Naive thymus-derived CD4-positive, alpha-beta T cell (primary cell): ENCODE results near the gene NKD1. TPM values are rescaled to one million over a fixed set of nuclear protein-coding genes. Genes with fewer than 3 reads are reported as not detected.
A peak's percentile ranks its signal among the peaks of the same experiment; 100 is the strongest.

Experiments used
- ATAC-seq: fragments of 150-1000 bp; cut with Tn5 transposase; 2 replicates; pipeline ENCODE4 v1.10.0; 2021; ENCODE audit warnings: mild to moderate bottlenecking, moderate library complexity
- CTCF ChIA-PET: fragments of 350-600 bp; sonication (Branson Sonifier 250); formaldehyde crosslinking; loops from one replicate; lab custom pipeline; 2021; ENCODE audit warnings: antibody characterized with exemption; lab: Charles Lee
- POLR2A ChIA-PET: fragments of 350-600 bp; sonication (Branson Sonifier 250); formaldehyde crosslinking; loops from one replicate; lab custom pipeline; 2021; ENCODE audit warnings: antibody characterized with exemption, inconsistent platforms; lab: Charles Lee
- DNase-seq, 9 donors: peaks; one replicate each; pipeline versions ENCODE4 v3.0.0 to v3.0.0-alpha.2; 2020 to 2022; ENCODE audit warnings: mixed read lengths in 1 of 9
- H3K27ac ChIP-seq: one replicate; pipeline ENCODE4 v1.7.0; 2013; ENCODE audit warnings: mild to moderate bottlenecking, low read depth, low read length, moderate library complexity
- H3K27me3 ChIP-seq, 2 donors: one replicate each; pipeline ENCODE4 v1.7.0; 2013; ENCODE audit warnings: low read length in 2 of 2, mild to moderate bottlenecking in 2 of 2, moderate library complexity in 2 of 2; ENCODE audit not compliant: control insufficient read depth in 2 of 2, insufficient read depth in 2 of 2
- H3K36me3 ChIP-seq, 3 experiments: 1 replicate in 2 of 3; 2 replicates in 1 of 3; pipeline ENCODE4 v1.7.0; 2013; ENCODE audit warnings: low read length in 3 of 3, mild to moderate bottlenecking in 3 of 3, moderate library complexity in 1 of 3; ENCODE audit not compliant: insufficient read depth in 3 of 3, control insufficient read depth in 2 of 3
- H3K4me1 ChIP-seq, 2 donors: one replicate each; pipeline ENCODE4 v1.7.0; 2013; ENCODE audit warnings: low read length in 2 of 2, mild to moderate bottlenecking in 2 of 2, moderate library complexity in 1 of 2; ENCODE audit not compliant: control insufficient read depth in 2 of 2, insufficient read depth in 2 of 2
- H3K4me3 ChIP-seq: 2 replicates; pipeline ENCODE4 v1.7.0; 2013; ENCODE audit warnings: mild to moderate bottlenecking, low read length
- H3K9me3 ChIP-seq, 3 experiments: 1 replicate in 2 of 3; 2 replicates in 1 of 3; pipeline ENCODE4 v1.7.0; 2013; ENCODE audit warnings: low read length in 3 of 3; ENCODE audit not compliant: control insufficient read depth in 2 of 3
- H3K27ac Mint-ChIP-seq, 9 donors: one replicate each; pipeline ENCODE4 v1.8.0; 2020 to 2022; ENCODE audit warnings: mixed read lengths in 9 of 9, mild to moderate bottlenecking in 8 of 9, moderate library complexity in 5 of 9, inconsistent platforms in 2 of 9
- H3K27me3 Mint-ChIP-seq, 5 donors: one replicate each; pipeline ENCODE4 v1.8.0; 2021 to 2022; ENCODE audit warnings: mixed read lengths in 5 of 5, mild to moderate bottlenecking in 1 of 5
- H3K36me3 Mint-ChIP-seq, 5 donors: one replicate each; pipeline ENCODE4 v1.8.0; 2020 to 2022; ENCODE audit warnings: mixed read lengths in 5 of 5, mild to moderate bottlenecking in 3 of 5, inconsistent platforms in 1 of 5
- H3K4me1 Mint-ChIP-seq, 7 donors: one replicate each; pipeline ENCODE4 v1.8.0; 2020 to 2022; ENCODE audit warnings: mixed read lengths in 7 of 7, mild to moderate bottlenecking in 3 of 7, inconsistent platforms in 1 of 7
- H3K4me3 Mint-ChIP-seq, 10 donors: one replicate each; pipeline ENCODE4 v1.8.0; 2020 to 2022; ENCODE audit warnings: mild to moderate bottlenecking in 10 of 10, mixed read lengths in 10 of 10, moderate library complexity in 6 of 10, inconsistent platforms in 2 of 10
- H3K9me3 Mint-ChIP-seq, 11 donors: one replicate each; pipeline ENCODE4 v1.8.0; 2020 to 2022; ENCODE audit warnings: mixed read lengths in 11 of 11, mild to moderate bottlenecking in 4 of 11, inconsistent platforms in 1 of 11, moderate library complexity in 1 of 11
- intact Hi-C, 2 donors: fragments of 100-400 bp; cut with micrococcal nuclease; formaldehyde crosslinking; loops; one replicate each; pipeline ENCODE4 v1.15.1; 2023
- polyA plus RNA-seq, 2 donors: library from polyadenylated mRNA; unstranded; fragments of 300-500 nt; fragmentation: Illumina TruSeq; gene quantifications; one replicate each; pipeline ENCODE4 v1.2.3, GENCODE V29; 2021
- total RNA-seq, 6 experiments: library from RNA in 5 of 6; stranded (reverse) in 5 of 6; gene quantifications; 1 replicate in 5 of 6; 2 replicates in 1 of 6; pipeline ENCODE4 v1.2.3 and lab custom pipeline; 2021 to 2026

NKD1 gene
- total and polyA plus RNA-seq, 7 experiments from 2014 or later = 0.36 to 7.9 (median 5.0) TPM

DNA sequence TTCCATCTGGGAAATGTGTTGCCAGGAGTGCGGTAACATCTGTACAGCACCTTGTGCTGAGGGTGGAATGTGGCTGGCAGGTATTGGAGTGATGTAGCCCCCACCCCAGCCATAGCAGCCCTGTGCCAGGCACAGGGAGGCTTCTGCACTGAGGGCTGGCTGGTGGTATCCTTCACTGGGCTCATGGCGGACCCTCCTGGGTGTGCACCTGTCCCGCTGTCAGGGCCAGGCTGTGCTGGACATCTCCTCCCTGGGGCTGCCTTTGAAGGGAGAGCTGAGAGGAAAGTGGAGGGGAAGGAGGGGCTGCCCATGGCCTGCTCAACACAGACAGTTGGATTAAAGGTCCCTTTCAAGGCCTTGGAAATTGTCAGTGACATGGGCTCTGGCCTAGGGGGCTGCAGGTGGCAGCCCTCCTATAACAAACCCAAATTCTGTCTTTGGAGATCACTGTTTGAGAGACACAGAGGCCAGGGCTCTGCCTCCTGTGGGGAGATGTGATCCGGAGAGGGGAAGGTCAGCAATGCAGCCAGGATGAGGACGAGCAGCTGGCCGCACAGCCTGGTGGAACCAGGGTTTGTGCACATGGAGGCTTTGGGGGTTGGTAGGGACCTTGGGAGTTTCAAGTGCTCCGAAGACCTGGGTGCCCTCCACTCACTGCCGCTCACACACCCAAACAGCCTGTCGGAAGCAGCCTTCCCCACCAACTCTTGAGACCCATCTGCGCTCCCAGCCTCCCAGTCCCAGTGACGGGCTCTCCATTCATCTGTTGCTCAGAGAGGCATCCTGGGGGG is 22.8 kb downstream of the NKD1 start:
- CTCF ChIA-PET = interaction anchor here (0.7 kb wide), 1 partner anchor 580 kb away, joined by 3 read pairs; no protein-coding TSS in a partner anchor
- H3K9me3 Mint-ChIP-seq = no peaks in the 10 kb centered on the region
- Histone ChIP-seq H3K4me3 (no peak overlapping the region), H3K27me3 (no peaks in the 10 kb centered on the region), H3K9me3 (no peaks in the 10 kb centered on the region), H3K36me3 (peaks cover 0 to 29% (median 0%) of the 10 kb centered on the region in 3 experiments), H3K4me1 (no peaks in the 10 kb centered on the region), H3K27ac (no peak overlapping the region)
- peaks cover 0 to 42% (median 20%) of the 10 kb centered on the region in 7 donors for H3K4me1 Mint-ChIP-seq
- no peak for ATAC-seq
- H3K4me3 Mint-ChIP-seq = no peak overlapping the region
- POLR2A ChIA-PET = no interaction called here
- H3K36me3 Mint-ChIP-seq = peaks cover 0 to 39% (median 12%) of the 10 kb centered on the region in 5 donors
- H3K27ac Mint-ChIP-seq = peak overlapping the region in 1 of 9 donors; percentile 23
- no peak for DNase-seq
- H3K27me3 Mint-ChIP-seq = no peaks in the 10 kb centered on the region
- intact Hi-C loops = no loop called here

DNA sequence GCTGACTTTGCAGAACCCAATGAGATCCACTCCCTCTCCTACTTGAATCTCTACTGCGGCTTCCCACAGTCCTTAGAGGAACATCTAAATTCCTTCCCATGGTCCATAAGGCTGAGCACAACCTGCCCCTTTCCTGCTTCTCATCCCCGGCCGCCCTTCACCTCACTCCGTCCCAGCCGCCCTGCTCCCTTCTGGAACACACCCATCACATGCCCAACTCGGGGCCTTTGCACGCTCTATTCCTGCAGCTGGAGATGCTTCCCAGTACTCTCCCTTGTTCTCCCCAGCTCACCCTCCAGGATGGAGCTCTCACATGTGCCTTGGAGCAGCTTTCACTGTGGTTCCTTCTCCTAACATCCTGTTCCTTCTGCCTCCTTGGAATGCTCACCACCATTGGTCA is 23.6 kb downstream of the NKD1 start:
- intact Hi-C loops = no loop called here
- CTCF ChIA-PET = no interaction called here

DNA sequence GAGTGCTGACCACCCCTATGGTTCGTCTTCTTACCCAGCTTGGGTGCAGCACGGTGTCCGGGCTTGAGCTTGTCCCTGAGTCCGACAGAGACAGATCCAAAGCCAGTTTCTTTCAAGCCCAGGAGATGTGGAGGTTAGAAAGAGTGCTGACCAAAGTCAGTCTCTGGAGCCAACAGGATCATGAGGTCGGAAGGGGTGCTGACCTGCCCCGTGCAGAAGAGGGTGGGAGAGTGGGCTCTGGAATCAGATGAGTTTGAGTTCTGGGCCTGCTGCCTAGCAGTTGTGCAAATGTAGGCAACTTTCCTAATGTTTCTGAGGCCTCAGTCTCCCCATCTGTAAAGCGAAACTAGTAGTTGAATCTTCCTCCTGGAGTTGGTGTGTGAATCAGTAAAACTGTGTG is 24.5 kb downstream of the NKD1 start:
- Histone ChIP-seq H3K27me3 (no peaks in the 10 kb centered on the region), H3K36me3 (peaks cover 0 to 25% (median 0%) of the 10 kb centered on the region in 3 experiments), H3K9me3 (no peaks in the 10 kb centered on the region), H3K4me1 (no peaks in the 10 kb centered on the region), H3K27ac (no peak overlapping the region), H3K4me3 (no peak overlapping the region)
- Mint-ChIP-seq H3K27ac (peak overlapping the region in 2 of 9 donors; percentile 17 to 26), H3K36me3 (peaks cover 0 to 31% (median 14%) of the 10 kb centered on the region in 5 donors), H3K27me3 (no peaks in the 10 kb centered on the region), H3K9me3 (no peaks in the 10 kb centered on the region), H3K4me1 (peaks cover 0 to 40% (median 23%) of the 10 kb centered on the region in 7 donors), H3K4me3 (peak overlapping the region in 1 of 10 donors; percentile 16)
- no peak for ATAC-seq
- DNase-seq = no peak
- ChIA-PET POLR2A (interaction anchor here (1.4 kb wide), 1 partner anchor 22 kb away, joined by 4 read pairs; no protein-coding TSS in a partner anchor), CTCF (no interaction called here)
- intact Hi-C loops = no loop called here

More for the DNA sequence above, 23.6 kb downstream of the NKD1 start:
- H3K27ac Mint-ChIP-seq = peak overlapping the region in 3 of 9 donors; percentile 0 to 43 (median 23)
- H3K36me3 Mint-ChIP-seq = peaks cover 0 to 34% (median 12%) of the 10 kb centered on the region in 5 donors
- DNase-seq = no peak
- H3K4me3 Mint-ChIP-seq = no peak overlapping the region
- peaks cover 0 to 25% (median 0%) of the 10 kb centered on the region in 3 experiments for H3K36me3 ChIP-seq
- no peak for ATAC-seq
- no peak overlapping the region for H3K4me3 ChIP-seq
- H3K27me3 ChIP-seq = no peaks in the 10 kb centered on the region
- peaks cover 0 to 46% (median 20%) of the 10 kb centered on the region in 7 donors for H3K4me1 Mint-ChIP-seq
- H3K27ac ChIP-seq = no peak overlapping the region
- H3K27me3 Mint-ChIP-seq = no peaks in the 10 kb centered on the region
- POLR2A ChIA-PET = no interaction called here
- H3K9me3 Mint-ChIP-seq = no peaks in the 10 kb centered on the region
- H3K9me3 ChIP-seq = no peaks in the 10 kb centered on the region
- no peaks in the 10 kb centered on the region for H3K4me1 ChIP-seq

DNA sequence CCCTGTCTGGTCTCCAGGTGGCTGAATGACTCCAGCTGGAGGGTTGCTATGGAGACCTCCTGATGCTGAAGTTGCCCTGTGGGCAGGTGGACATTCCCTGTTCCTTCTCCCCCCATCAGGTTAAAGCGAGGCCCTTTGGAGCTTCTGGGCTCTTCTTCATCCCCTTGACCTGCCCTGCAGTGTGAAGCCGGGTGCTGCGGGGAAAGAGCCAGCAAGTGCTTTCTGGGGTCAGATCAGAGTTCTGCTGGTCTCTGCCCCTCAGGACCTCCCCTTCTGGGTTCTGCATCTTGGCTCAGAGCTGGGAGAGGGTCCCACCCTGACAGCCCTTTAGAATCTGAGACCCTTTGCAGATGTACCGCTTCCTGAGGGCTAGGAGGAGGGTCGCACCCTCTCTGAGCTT is 25.1 kb downstream of the NKD1 start:
- H3K36me3 Mint-ChIP-seq = peaks cover 0 to 33% (median 12%) of the 10 kb centered on the region in 5 donors
- H3K27me3 Mint-ChIP-seq = no peaks in the 10 kb centered on the region
- Histone ChIP-seq H3K27ac (no peak overlapping the region), H3K4me1 (no peaks in the 10 kb centered on the region), H3K36me3 (peaks cover 0 to 25% (median 0%) of the 10 kb centered on the region in 3 experiments), H3K9me3 (no peaks in the 10 kb centered on the region), H3K27me3 (no peaks in the 10 kb centered on the region), H3K4me3 (no peak overlapping the region)
- CTCF ChIA-PET = interaction anchor here (0.5 kb wide), 1 partner anchor 264 kb away, joined by 3 read pairs; no protein-coding TSS in a partner anchor
- H3K4me1 Mint-ChIP-seq = peaks cover 0 to 34% (median 18%) of the 10 kb centered on the region in 7 donors
- intact Hi-C loops = no loop called here
- DNase-seq = no peak
- no peaks in the 10 kb centered on the region for H3K9me3 Mint-ChIP-seq
- POLR2A ChIA-PET = interaction anchor here (1.4 kb wide), 1 partner anchor 22 kb away, joined by 4 read pairs; no protein-coding TSS in a partner anchor
- no peak for ATAC-seq
- peak overlapping the region in 4 of 9 donors; percentile 16 to 63 (median 56) for H3K27ac Mint-ChIP-seq
- no peak overlapping the region for H3K4me3 Mint-ChIP-seq

DNA sequence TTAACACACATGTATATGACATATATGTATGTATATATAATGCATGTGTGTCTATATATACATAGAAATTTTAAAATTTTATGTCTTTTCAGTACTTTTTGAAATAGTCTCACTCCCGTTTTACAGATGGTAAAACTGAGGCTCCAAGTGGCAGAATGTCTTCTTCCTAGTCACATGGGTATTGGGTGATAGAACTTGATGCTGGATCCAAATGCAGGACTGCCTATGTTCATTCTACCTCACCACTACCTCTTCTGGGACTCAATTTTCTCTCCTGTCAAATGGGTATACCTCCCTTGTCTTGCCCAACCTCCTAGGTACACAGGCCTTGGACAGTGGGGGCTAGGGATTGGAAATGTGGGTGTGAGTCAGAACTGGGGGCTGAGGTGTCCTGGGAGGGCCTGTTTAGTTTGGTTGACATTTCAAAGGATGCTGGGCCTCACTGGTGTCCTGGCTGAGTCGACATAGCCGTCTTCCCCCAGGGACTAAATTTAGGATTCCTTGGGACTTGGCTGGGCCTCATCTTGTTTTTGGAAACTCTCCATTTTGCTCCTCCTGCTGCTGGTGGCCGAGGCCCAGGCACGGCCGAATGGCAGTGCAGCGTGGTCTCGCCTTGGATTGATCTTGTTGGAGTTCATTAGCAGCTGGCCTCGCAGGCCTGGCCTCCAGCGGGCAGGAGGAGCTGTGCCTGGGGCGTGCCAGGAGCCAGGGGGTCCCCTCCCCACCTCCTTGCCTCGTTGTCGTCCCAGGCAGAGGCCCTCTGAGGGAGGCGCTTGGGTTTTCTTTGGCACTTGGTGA is 25.9 kb downstream of the NKD1 start:
- POLR2A ChIA-PET = no interaction called here
- no peak for ATAC-seq

DNA sequence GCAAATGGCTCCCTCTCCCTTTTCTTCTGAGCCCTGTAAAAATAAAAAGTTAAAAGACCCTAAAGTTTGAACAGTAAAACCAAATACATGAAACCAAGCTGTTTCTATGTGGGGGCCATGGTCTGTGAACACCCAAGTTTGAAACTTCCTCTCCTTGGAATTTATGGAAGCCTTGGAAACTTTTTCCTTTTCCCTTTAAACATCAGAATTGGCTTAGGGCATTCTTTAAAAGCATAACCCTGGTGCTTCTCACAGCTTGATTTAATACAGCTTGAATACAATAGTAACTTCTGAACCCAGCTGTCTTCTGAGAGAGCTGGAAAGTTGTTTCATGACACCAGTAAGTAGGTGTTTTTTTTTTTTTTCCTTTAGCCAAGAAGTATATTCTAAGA is 26.5 kb downstream of the NKD1 start:
- H3K36me3 Mint-ChIP-seq = peaks cover 0 to 36% (median 15%) of the 10 kb centered on the region in 5 donors
- Histone ChIP-seq H3K27me3 (no peaks in the 10 kb centered on the region), H3K4me3 (no peak overlapping the region), H3K36me3 (peaks cover 0 to 29% (median 0%) of the 10 kb centered on the region in 3 experiments), H3K27ac (no peak overlapping the region), H3K4me1 (no peaks in the 10 kb centered on the region), H3K9me3 (no peaks in the 10 kb centered on the region)
- ATAC-seq (no peak), DNase-seq (no peak)
- intact Hi-C loops = loop anchor here in 1 of 2 donors (2.0 kb wide), 1 partner anchor 14 kb away; no protein-coding TSS in a partner anchor
- H3K4me3 Mint-ChIP-seq = no peak overlapping the region
- POLR2A ChIA-PET = no interaction called here
- CTCF ChIA-PET = no interaction called here
- H3K27me3 Mint-ChIP-seq = no peaks in the 10 kb centered on the region
- H3K27ac Mint-ChIP-seq = peak overlapping the region in 1 of 9 donors; percentile 38
- peaks cover 0 to 27% (median 16%) of the 10 kb centered on the region in 7 donors for H3K4me1 Mint-ChIP-seq
- peaks cover 0 to 1% (median 0%) of the 10 kb centered on the region in 11 donors for H3K9me3 Mint-ChIP-seq

More for the DNA sequence above, 25.9 kb downstream of the NKD1 start:
- peaks cover 0 to 27% (median 0%) of the 10 kb centered on the region in 3 experiments for H3K36me3 ChIP-seq
- H3K27me3 ChIP-seq = no peaks in the 10 kb centered on the region
- H3K27ac ChIP-seq = no peak overlapping the region
- Mint-ChIP-seq H3K27ac (peak overlapping the region in 4 of 9 donors; percentile 33 to 63 (median 56)), H3K4me3 (no peak overlapping the region), H3K9me3 (peaks cover 0 to 1% (median 0%) of the 10 kb centered on the region in 11 donors), H3K27me3 (no peaks in the 10 kb centered on the region), H3K4me1 (peaks cover 0 to 33% (median 16%) of the 10 kb centered on the region in 7 donors), H3K36me3 (peaks cover 0 to 39% (median 17%) of the 10 kb centered on the region in 5 donors)
- intact Hi-C loops = loop anchor here in 1 of 2 donors (2.0 kb wide), 1 partner anchor 15 kb away; no protein-coding TSS in a partner anchor
- no peak overlapping the region for H3K4me3 ChIP-seq
- CTCF ChIA-PET = no interaction called here
- H3K9me3 ChIP-seq = no peaks in the 10 kb centered on the region
- H3K4me1 ChIP-seq = no peaks in the 10 kb centered on the region
- no peak for DNase-seq
